HG02852 (cell line): ENCODE data around the gene ALKBH1.
"Not testable (repeated sequence)": the region's sequence is repeated elsewhere in the genome, so short reads cannot be mapped to it uniquely, and the experiment has no call there.

Experiments
- ATAC-seq: cut with Tn5 transposase; IDR thresholded peaks from one replicate; pipeline ENCODE4 v1.9.1; 2021; ENCODE audit warnings: mild to moderate bottlenecking, moderate library complexity; ENCODE audit not compliant: unreplicated experiment

ALKBH1 gene, protein sequence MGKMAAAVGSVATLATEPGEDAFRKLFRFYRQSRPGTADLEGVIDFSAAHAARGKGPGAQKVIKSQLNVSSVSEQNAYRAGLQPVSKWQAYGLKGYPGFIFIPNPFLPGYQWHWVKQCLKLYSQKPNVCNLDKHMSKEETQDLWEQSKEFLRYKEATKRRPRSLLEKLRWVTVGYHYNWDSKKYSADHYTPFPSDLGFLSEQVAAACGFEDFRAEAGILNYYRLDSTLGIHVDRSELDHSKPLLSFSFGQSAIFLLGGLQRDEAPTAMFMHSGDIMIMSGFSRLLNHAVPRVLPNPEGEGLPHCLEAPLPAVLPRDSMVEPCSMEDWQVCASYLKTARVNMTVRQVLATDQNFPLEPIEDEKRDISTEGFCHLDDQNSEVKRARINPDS

DNA sequence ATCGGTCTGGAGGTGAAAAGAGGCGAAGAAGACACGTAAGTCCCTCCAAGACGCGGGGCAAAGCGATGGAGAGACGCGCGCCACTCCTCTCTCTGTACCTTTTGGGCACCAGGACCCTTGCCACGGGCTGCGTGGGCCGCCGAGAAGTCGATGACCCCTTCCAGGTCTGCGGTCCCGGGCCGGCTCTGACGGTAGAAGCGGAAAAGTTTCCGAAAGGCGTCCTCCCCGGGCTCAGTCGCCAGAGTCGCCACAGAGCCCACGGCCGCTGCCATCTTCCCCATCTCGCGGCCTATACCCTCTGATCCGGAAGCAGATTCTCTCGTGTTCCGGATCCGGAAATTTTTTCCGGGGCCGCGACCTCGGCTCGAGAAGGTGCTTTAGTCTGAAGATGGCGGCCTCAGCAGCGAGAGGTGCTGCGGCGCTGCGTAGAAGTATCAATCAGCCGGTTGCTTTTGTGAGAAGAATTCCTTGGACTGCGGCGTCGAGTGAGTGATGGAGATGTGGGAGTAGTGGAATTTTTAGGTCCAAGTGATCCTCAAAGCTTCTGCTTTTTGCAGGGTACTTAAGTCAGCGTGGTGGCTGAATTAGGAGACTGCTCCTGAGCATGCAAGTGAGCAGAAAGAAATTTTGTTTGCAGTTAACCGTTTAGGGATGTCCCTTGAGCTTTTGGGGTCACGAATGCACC lies at the start of gene ALKBH1, which contains the start of gene SLIRP:
ALKBH1 (minus strand) TSS at position 300 of the 685 bp plus-strand sequence; CDS start at position 281, 19 bp downstream.
SLIRP (plus strand) TSS at position 380 of the 685 bp plus-strand sequence; CDS start at position 389, 9 bp downstream.
- peak; percentile 98 for ATAC-seq

DNA sequence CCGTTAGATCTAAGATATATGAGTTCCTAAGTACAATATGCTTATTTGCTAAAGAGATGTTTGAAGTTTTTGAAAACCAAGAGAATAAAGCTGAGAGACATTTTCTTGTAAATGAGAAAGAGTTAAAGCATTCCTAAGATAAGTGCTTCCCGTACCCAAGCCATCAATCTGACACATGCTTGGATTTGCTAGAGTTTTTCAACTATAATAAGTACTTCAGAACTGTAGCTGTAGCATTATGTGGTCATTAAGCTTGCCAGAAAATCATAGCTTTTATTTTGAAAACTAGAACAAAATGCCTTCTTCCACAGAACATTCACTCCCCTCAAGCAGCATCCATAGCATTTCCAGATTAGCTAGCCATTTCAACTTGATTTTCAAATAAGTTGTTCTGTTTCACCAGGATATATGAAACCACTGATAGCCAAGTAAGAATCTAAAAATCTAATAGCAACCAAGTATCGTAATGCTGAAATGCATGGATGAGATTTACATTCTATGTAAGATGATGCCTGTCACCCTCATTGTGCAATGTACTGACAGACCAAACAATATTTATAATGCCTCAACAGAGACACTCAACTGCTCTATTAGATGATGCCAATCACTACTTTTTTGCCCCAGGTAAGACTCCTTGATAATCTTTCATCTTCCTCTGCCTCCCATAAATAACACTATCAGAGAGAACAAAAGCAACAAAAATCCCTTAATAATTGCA lies 45.1 kb upstream of the ALKBH1 start:
- no peak for ATAC-seq

DNA sequence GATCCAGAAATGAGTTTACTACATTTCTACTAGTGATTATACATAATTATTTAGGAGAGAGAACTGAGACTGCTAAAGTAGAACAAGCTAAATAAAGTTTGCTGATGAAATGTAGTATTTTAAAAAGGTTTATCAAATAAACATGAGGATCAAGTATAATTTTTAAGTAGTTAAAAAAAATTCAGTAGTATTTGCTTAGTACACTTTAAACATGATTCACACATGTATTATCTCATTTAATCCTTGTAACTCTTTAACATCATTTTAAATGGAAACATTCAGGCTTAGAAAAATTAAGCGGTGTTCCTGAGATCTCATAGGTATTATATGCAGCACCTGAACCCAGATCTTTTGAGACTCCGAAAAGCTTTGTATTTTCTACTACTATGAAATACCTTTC lies 44.4 kb upstream of the ALKBH1 start:
- no peak for ATAC-seq

DNA sequence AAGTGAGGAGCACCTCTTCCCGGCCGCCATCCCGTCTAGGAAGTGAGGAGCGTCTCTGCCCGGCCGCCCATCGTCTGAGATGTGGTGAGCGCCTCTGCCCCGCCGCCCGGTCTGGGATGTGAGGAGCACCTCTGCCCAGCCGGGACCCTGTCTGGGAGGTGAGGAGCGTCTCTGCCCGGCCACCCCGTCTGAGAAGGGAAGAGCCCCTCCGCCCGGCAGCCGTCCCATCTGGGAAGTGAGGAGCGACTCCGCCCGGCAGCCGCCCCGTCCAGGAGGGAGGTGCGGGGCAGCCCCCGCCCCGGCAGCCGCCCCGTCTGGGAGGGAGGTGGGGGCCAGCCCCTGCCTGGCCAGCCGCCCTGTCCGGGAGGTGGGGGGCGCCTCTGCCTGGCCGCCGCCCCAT lies 39.6 kb upstream of the ALKBH1 start:
- ATAC-seq = not testable (repeated sequence)

DNA sequence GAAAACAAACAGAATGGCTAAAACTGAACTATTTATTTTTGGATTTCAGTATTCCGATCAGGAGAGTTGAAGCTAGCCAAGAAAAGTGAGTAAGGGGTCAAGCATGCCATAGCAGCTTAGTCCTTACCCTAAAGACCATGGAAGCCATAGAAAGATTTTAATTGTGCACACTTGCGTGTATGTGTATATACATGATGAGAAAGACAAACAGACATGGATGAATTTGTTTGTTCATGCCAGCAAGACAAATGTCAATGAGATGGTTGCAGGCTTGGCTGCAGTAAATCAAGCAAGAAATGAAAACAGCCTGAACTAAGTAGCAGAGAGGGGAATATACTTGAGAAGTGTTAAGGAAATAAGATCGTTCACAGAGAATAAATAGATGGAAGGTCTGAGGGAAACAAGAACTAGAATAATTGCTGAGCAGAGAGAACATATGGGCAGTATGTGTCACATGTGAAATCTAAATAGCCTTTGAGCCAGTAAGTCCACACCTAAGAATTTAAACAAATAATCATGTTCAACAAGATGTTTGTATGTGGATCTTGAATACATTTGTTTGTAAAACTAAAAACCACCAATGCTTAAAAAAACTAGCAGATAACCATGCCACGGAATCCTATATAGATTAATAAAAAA lies 38.4 kb upstream of the ALKBH1 start:
- no peak for ATAC-seq

DNA sequence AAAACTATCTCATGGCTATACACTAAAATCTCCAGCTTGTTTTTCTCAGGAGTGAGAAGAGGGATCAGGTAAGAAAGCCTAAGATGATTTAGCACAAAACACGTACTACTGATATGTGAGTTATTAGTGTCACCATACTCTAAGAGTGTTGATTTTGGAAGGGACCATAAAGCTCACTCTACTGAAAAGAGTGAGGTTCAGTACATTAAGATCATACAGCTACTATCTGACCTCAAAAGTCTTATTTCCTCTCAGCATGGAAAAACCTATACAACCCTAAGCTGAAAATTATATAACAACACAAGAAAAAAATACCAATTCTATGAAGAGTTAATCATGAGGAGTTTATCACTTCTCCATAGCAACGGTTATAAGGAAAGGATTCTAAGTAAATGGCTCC lies 33.6 kb upstream of the ALKBH1 start:
- ATAC-seq = no peak

DNA sequence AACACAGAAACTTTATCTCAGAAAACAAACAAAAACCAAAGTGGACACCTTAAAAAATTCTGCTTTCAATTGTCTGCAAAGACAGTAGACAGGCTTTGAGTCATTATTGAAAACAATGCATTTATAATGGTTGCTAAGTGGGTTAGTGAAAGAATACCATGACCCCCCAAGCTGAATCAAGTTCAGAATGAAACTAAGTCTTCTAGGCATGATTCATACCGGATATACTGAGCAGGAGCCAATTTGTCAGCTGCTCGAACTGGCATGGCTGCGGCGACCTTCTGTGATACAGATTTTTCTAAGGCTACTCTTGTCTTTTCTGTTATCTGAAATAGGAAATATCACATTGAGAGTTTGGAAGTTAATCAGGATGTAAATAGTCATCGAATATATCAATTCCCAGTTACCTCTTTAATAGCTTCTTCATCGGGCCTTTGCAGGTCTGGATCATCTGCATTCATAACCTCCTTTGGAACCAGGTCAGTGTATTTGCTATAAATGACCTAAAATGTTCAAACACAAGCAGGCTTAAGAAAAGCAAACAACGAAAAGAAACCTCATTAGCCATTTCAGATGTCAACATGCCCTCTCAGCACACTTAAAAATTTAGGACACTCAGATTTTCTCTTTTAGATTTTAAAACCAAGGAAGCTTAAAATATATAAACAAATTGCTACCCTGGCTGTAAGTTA lies 30.9 kb upstream of the ALKBH1 start:
- peak; percentile 54 for ATAC-seq

DNA sequence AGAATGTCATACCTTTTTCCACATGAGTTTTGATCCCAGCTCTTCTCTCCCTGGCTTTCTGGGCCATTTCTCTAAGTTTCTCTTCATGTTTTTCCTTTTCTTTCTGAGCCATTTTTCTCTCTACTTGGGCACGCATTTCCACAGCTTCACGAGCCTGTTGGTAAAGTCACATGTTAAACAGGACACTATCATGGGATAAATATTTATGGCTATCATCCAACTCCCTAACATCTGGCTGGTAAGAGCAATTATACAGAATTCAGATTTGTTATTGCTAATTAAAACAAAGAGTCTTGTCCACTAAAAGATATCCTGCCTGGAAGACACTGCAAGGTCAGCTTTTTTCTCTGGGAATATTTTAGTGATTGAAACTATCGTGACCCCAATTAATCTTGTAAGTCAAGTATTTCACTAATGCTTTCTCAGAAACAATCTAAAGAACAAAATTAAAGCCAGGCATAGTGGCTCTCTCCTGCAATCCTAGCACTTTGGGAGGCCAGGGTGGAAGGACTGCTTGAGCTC lies 23.2 kb upstream of the ALKBH1 start:
- no peak for ATAC-seq

DNA sequence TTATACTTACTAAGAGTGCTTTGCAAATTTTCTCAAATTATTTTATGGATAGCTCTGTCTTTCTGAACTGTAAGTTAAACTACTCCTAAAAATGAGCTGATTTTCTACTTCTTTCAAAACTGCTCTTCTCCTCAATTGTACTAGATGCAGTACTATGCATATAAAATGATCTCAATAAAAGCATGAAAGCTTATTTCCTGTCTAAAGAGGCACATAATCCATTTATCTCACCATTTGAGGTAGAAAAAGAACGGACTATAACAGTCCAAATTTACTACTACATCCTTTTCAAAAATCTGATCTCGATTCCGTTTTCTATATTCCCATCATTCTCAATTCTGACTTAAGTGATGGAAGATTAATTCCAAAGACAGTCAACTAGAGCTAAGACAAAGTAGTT lies 14.5 kb upstream of the ALKBH1 start:
- ATAC-seq = no peak

DNA sequence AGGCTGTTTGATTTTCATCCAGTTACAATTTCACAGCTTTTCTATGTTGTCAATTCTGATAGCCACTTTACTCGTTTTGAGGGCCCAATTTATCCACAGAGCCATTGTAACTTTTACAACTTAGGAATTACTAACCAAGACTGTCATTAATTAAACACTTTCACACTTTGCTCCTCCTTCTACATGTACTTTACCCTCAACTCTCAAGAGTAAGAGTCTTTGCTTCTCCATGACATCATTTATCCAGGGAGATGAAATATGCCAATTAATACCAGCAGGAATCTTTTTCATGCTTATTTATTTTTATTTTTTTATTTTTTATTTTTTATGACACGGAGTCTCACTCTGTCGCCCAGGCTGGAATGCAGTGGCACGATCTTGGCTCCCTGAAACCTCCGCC lies 13.6 kb upstream of the ALKBH1 start:
- ATAC-seq = no peak

DNA sequence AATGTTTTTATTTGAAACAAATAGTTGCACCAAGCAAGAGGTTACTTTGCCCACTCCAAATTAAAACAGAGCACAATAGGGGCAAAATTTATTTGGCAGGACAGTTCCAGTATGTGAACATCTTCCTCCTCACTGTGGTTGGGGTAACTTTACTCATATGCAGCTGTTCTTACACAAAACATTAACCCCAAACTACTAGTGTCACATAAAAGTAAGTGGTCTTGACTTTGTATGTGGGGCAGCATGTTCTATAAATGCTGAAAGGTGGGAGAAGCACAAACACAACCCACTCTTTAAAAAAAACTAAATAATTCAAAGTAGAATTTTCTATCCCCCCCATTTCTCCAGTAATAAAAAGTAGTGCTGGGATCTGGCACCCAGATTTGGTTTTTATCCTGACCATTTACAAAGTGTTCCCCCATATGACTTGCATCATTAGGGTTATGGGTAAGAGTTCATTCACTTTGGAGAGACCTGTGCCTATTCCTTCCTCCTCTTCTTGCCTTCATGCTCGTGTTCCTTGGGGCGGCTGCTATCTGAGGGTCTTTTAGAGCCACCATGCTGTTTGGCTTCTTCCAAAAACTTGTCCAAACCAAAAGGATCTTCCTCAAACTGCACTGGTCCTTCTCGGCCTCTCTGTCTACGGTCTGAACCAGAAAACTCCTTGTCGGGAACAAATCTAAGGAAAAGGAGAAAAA lies 9.9 kb upstream of the ALKBH1 start:
- ATAC-seq = no peak

DNA sequence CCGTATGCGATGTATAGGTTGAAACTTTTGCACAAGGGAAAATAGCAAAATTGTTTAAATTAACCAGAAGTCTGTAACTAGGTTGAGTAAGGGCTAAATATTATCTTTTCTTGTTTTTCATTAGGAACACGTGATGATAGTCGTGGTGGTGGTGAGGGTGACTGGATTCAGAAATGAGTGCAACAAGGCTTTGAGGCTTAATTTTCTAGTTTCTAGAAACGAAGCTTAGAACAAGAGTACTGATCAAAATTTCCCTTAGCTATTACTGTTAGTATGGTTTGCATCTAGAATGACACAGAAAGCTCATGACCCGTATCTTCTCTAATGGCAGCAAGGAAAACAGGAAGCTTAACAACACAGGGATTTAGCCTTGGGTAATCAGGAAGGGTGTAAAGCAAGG lies 7.1 kb upstream of the ALKBH1 start:
- ATAC-seq = no peak

DNA sequence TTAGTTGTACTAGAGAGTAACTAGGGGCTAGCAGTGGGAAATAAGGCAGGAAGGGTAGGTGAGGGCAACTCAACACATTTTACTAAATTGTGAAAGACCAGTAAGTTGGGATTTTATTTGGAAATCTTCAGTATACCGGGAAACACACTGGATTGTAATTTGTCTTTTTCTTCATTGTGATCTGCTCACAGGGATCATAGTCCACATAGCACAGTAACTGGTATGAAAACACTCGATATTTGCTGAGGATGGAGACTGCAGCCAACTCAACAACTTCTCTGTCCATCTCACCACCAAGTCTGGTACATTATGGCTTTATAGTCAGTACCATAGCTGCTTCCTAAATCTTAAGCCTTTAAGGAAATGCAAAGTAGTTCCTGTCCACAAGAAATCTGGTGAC lies 2.5 kb upstream of the ALKBH1 start:
- ATAC-seq = no peak

DNA sequence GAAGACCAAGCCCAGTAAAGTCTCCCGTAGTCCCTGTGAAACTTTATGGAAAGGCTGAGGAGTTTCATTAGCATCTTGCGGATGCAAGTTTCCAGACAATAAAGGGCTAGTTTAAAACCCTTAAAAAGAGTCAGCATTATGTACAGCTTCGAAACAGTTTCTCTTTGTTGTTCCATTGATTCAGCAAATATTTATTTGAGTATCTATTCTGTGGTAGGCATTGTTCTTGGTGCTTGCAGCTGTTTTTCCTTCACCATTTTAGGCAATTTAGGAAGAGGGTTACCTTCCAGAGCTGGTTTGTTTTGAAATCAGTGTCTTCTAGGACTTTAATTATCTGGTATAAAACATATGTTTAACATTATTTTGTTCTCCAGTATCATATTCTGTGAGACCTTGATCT lies 1.6 kb upstream of the ALKBH1 start:
- ATAC-seq = no peak

DNA sequence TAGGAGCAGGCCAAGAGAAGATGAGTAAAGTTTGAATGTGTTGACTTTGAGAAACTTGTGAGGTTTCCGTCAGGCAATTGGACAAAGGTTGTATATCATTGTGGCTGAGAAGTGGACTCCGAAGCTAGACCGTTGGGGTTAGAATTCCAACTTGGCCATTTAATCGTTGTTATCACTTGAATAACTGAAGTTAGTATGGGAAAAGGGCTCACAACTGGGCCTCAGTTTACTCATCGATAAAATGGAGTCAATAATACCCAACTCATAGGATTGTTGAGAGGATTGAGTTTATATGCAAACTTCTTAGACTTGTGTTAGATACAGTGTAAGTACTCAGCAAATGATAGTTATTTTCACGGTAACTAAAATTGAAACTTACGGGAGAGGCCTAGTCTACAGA lies 926 bp upstream of the ALKBH1 start:
- ATAC-seq = no peak

DNA sequence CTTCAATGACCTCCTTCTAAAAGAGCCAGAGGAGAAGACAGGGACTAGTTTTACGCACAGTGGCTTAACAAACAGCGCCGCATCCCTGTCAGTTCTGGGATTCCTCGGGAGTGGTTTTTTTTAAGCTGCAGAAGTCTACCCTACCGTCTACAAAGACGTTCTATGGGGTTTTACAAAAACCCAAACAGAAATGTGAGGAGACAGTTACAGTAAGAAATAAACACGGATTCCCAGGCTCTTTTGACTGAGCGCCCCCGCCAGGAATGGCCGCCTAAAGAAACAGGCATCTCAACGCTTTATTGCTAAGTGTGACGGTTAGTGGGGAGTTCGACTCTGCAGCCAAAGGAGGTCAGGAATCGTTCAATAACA lies 484 bp downstream of the ALKBH1 start:
- peak; percentile 26 for ATAC-seq

DNA sequence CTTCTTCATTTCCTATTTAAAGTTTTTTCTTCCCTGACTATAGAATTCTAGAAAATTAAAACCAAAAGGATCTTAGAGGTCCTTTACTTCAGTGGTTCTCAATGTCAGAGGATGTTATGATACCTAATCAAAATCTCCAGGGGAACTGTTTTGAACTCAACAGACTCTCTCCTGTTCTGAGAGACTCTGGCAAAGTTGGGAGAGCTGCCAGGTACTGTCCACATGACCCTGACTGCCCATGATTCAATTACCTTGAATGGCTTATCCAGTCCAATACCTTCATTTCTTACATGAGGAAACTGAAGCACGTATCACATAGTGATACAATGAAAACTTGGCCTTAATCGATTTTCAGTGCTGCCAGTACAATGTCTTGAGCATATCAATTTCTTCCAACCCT lies 16.6 kb downstream of the ALKBH1 start:
- ATAC-seq = no peak

DNA sequence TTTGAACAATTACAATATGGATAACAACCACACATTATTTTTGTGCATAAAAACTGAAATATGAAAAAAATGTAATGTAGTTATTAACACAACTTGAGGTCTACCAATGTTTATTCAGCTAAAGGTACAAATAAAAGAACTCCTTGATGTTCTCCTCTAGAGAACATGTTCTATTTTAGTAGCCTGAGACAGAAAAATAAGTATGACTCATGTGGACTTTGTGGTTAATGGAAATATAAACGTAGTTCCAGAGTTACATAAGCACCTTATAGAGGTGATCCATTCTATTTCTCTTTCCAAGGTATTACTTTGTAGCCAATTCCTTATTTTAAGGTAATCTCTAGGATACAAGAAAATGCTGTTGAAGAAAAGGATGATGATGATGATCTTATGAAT lies 25.7 kb downstream of the ALKBH1 start:
- ATAC-seq = no peak

DNA sequence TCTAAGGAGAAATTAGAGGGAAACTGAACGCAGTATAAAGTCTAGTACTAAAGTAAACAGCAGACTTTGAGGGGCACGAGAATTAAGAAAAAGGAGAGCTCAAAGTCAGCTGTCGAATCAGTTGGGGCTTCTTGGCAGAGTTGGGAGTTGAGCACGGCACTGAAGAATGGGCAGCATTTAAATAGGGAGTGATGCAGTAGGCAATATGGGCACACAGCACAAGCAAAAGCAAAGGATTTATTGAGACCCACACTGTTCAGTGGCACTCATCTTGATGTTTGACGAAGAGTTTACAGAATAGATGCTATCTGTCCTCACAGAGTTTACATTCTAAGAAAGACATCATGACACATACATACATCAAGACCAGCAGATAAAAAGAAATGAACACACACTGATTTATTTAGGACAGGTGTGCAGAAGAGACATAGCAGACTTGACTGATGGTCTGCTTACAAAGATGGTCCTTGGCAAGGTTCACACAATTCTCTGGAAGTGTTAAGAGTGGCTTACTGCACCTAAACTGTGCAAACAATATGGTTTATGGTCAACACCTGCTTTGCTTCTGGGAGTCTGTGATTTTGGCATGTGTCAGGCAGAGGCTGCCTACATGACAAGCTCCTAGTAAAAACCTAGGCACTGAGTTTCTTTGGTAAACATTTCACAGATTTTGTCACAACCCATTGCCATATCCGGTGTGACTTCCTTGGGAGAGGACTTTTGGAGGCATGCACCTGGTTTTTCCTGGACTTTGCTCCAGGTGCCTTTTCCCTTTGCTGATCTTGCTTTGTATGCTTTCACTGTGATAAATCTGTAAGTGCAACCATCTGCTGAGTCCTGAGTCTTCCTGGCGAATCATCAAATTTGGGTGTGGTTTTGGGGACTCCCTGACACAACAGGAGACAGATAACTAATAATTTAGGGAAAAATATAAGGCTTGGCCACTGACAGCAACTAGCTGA lies 26.3 kb downstream of the ALKBH1 start:
- ATAC-seq = no peak
